GM12878 (cell line): ENCODE data around the gene STX8. TPM values are rescaled to one million over a fixed set of nuclear protein-coding genes. Genes with fewer than 3 reads are reported as not detected.

Experiments used
- ATAC-seq: fragments of 200-7000 bp; cut with Tn5 transposase; 3 replicates; pipeline ENCODE4 v1.9.1; 2020; ENCODE audit warnings: mild to moderate bottlenecking, moderate library complexity
- BruUV-seq: library from RNA; stranded (reverse); fragments of 400-500 nt; replicated peaks from 2 replicates; lab custom pipeline; 2021; lab: Mats Ljungman, UMichigan
- CTCF ChIA-PET: fragments of 300-600 bp; sonication (Branson Sonifier 250); formaldehyde crosslinking; extraction: SDS; loops from one replicate; lab custom pipeline; 2021; ENCODE audit warnings: inconsistent platforms; lab: Yijun Ruan, JAX
- POLR2A ChIA-PET: fragments of 350-600 bp; formaldehyde crosslinking; extraction: SDS; loops from one replicate; lab custom pipeline; 2021; ENCODE audit warnings: inconsistent platforms; lab: Charles Lee
- RAD21 ChIA-PET: fragments of 300-600 bp; sonication (Branson Sonifier 250); formaldehyde crosslinking; loops from one replicate; lab custom pipeline; 2023; ENCODE audit warnings: antibody characterized with exemption; ENCODE audit not compliant: unreplicated experiment; lab: Charles Lee
- SMC1A ChIA-PET: fragments of 300-600 bp; sonication (Branson Sonifier 250); formaldehyde crosslinking; loops from one replicate; lab custom pipeline; 2023; ENCODE audit not compliant: unreplicated experiment, uncharacterized antibody; lab: Charles Lee
- DNase-seq: peaks from one replicate; pipeline ENCODE4 v3.0.0-alpha.2; 2011; ENCODE audit warnings: low read depth, low spot score
- FAIRE-seq: peaks from 3 replicates; lab custom pipeline; 2011; peaks lifted over from hg19 to GRCh38; lab: Jason Lieb, UNC
- H2AFZ ChIP-seq: 2 replicates; pipeline ENCODE4 v1.6.0; 2011; ENCODE audit warnings: low read depth, low read length, control low read depth; ENCODE audit not compliant: control insufficient read depth
- H3K27ac ChIP-seq: 2 replicates; pipeline ENCODE4 v1.5.1; 2011; ENCODE audit warnings: control low read depth; ENCODE audit not compliant: control insufficient read depth, insufficient read depth
- H3K27me3 ChIP-seq, 2 experiments: replicated peaks in 1 of 2; 2 replicates each; pipeline versions ENCODE4 v1.6.0 to v1.6.1; 2011; ENCODE audit warnings: low read length in 1 of 2; ENCODE audit not compliant: control insufficient read depth in 2 of 2, insufficient read depth in 2 of 2
- H3K36me3 ChIP-seq, 2 experiments: 2 replicates each; pipeline ENCODE4 v1.5.1; 2011; ENCODE audit warnings: low read length in 1 of 2; ENCODE audit not compliant: control insufficient read depth in 2 of 2, insufficient read depth in 2 of 2
- H3K4me1 ChIP-seq: 2 replicates; pipeline ENCODE4 v1.6.1; 2011; ENCODE audit warnings: mild to moderate bottlenecking, low read length, moderate library complexity, mixed read lengths; ENCODE audit not compliant: control insufficient read depth, insufficient read depth
- H3K4me2 ChIP-seq: 2 replicates; pipeline ENCODE4 v1.6.0; 2011; ENCODE audit warnings: control low read depth; ENCODE audit not compliant: control insufficient read depth, insufficient read depth
- H3K4me3 ChIP-seq: fragments of 200-600 bp; sonication (generic); 2 replicates; pipeline ENCODE4 v1.5.1; 2016
- H3K79me2 ChIP-seq: 2 replicates; pipeline ENCODE4 v1.6.0; 2011; ENCODE audit warnings: low read length; ENCODE audit not compliant: control insufficient read depth, insufficient read depth
- H3K9ac ChIP-seq: 2 replicates; pipeline ENCODE4 v1.8.0; 2011; ENCODE audit warnings: low read length, control low read depth, mixed read lengths; ENCODE audit not compliant: control insufficient read depth, insufficient read depth
- H3K9me3 ChIP-seq: replicated peaks from 3 replicates; pipeline ENCODE4 v1.5.1; 2011; ENCODE audit warnings: mild to moderate bottlenecking, low read length; ENCODE audit not compliant: control insufficient read depth, insufficient read depth
- H4K20me1 ChIP-seq: 2 replicates; pipeline ENCODE4 v1.6.0; 2011; ENCODE audit not compliant: control insufficient read depth, insufficient read depth
- ASH2L ChIP-seq: fragments of 300-600, 200-600 bp; sonication (generic); IDR thresholded peaks from 2 replicates; pipeline ENCODE4 v1.6.1; 2017; ENCODE audit warnings: low read depth, mild to moderate bottlenecking, borderline replicate concordance
- BMI1 ChIP-seq: fragments of 450-650 bp; IDR thresholded peaks from 2 replicates; pipeline ENCODE4 v1.6.1; 2016; ENCODE audit warnings: mild to moderate bottlenecking, moderate library complexity, borderline replicate concordance
- HDGF ChIP-seq: fragments of 450-650 bp; IDR thresholded peaks from 2 replicates; pipeline ENCODE4 v1.6.1; 2016; ENCODE audit warnings: antibody characterized with exemption
- JUND ChIP-seq: IDR thresholded peaks from 2 replicates; pipeline ENCODE4 v1.6.1; 2012; ENCODE audit warnings: low read depth, mild to moderate bottlenecking, low read length, improper control_type of control experiment, moderate library complexity
- NFYB ChIP-seq: IDR thresholded peaks from 2 replicates; pipeline ENCODE4 v1.6.1; 2011; ENCODE audit warnings: low read depth, mild to moderate bottlenecking, low read length, improper control_type of control experiment, moderate library complexity; ENCODE audit not compliant: insufficient read depth
- RBBP5 ChIP-seq: fragments of 200-600 bp; sonication (generic); conservative IDR thresholded peaks from 2 replicates; pipeline ENCODE4 v1.6.1; 2016
- RELA ChIP-seq: fragments of 450-650 bp; IDR thresholded peaks from 2 replicates; pipeline ENCODE4 v1.8.0; 2014; ENCODE audit warnings: borderline replicate concordance; ENCODE audit not compliant: partially characterized antibody
- SRF ChIP-seq, 2 experiments: IDR thresholded peaks; 2 replicates each; pipeline ENCODE4 v1.6.1; 2011; ENCODE audit warnings: low read depth in 2 of 2, low read length in 2 of 2, mild to moderate bottlenecking in 1 of 2, moderate library complexity in 1 of 2
- TBL1XR1 ChIP-seq: IDR thresholded peaks from 2 replicates; pipeline ENCODE4 v1.6.1; 2012; ENCODE audit warnings: low read depth, low read length, improper control_type of control experiment
- ZNF207 ChIP-seq: fragments of 450-650 bp; IDR thresholded peaks from 2 replicates; pipeline ENCODE4 v1.6.1; 2014; ENCODE audit warnings: antibody characterized with exemption, mild to moderate bottlenecking, borderline replicate concordance
- ZNF217 ChIP-seq: fragments of 450-650 bp; IDR thresholded peaks from 2 replicates; pipeline ENCODE4 v1.6.1; 2017; ENCODE audit warnings: antibody characterized with exemption, mild to moderate bottlenecking
- WGBS: methylation state at CpG from one replicate; pipeline ENCODE4 v1.1.6; 2016; ENCODE audit warnings: low lambda C conversion rate; ENCODE audit not compliant: insufficient replicate concordance, insufficient coverage; ENCODE audit errors: missing lambda C conversion rate; 5-methylcytosine and 5-hydroxymethylcytosine counted together
- in situ Hi-C: fragments of 300-500 bp; cut with MboI; formaldehyde crosslinking; loops from 9 replicates; pipeline ENCODE4 v1.14.3; 2018; ENCODE audit warnings: mixed read lengths
- intact Hi-C: fragments of 100-400 bp; cut with micrococcal nuclease; formaldehyde crosslinking; loops from one replicate; pipeline ENCODE4 v1.14.2; 2022; ENCODE audit not compliant: unreplicated experiment
- polyA plus RNA-seq, 11 experiments: library from polyadenylated mRNA; depleted of rRNA in 4 of 11; unstranded in 6 of 11; stranded (reverse) in 5 of 11; fragments of >200 nt; fragmentation: Nextera tagmentation in 4 of 11; fragmentation: Illumina TruSeq in 1 of 11; extraction: Ambion mirVana in 4 of 11; extraction: Trizol in 1 of 11; gene quantifications; 1 replicate in 1 of 11; 2 replicates in 10 of 11; pipeline versions ENCODE4 v1.2.1 to v1.2.3, GENCODE V29; 2011 to 2016; ENCODE audit warnings: inconsistent platforms in 2 of 11, missing spikeins in 2 of 11, low read depth in 1 of 11
- total RNA-seq, 4 experiments: library from RNA; depleted of rRNA in 3 of 4; stranded (reverse); fragments of >200 nt in 3 of 4; fragmentation: Illumina TruSeq in 1 of 4; extraction: Trizol in 1 of 4; gene quantifications; 2 replicates each; pipeline versions ENCODE4 v1.2.1 to v1.2.3, GENCODE V29; 2013 to 2021
- TF ChIP-seq, protein P1 (sequence below): fragments of 450-650 bp; IDR thresholded peaks from 2 replicates; pipeline ENCODE4 v1.6.1; 2017; ENCODE audit warnings: mild to moderate bottlenecking, low read depth, inconsistent platforms; ENCODE audit not compliant: poor library complexity, severe bottlenecking
- TF ChIP-seq, protein P2 (sequence below): fragments of 450-650 bp; formaldehyde crosslinking; IDR thresholded peaks from 2 replicates; pipeline ENCODE4 v1.5.0; 2022; ENCODE audit warnings: mild to moderate bottlenecking, missing genetic modification characterization

STX8 gene
- total and polyA plus RNA-seq, 10 of the 15 experiments (the other 5 are each of a cell fraction or from before 2014, with no cell fraction given), result 47.9 to 151 (median 72.9) TPM

- TF ChIP-seq JUND, result no peak
- no peak for TF ChIP-seq SRF (IDR thresholded peaks at IDR 0.05; ENCODE audit: low read depth in 2 of 2, low read length in 2 of 2)
- Histone ChIP-seq H3K4me3 (no peak overlapping the region), H3K4me2 (no peak overlapping the region), H3K79me2 (no peaks in the 10 kb centered on the region), H2AFZ (no peak overlapping the region), H3K9ac (no peak overlapping the region), H3K9me3 (no peaks in the 10 kb centered on the region), H3K36me3 (no peaks in the 10 kb centered on the region), H4K20me1 (no peaks in the 10 kb centered on the region), H3K27me3 (no peaks in the 10 kb centered on the region), H3K27ac (no peak overlapping the region), H3K4me1 (no peaks in the 10 kb centered on the region)
- ATAC-seq (no peak), FAIRE-seq (no peak), DNase-seq (no peak)
- ChIA-PET CTCF (interaction anchor here (0.7 to 1.5 kb wide), 3 partner anchors 10 to 132 kb away, joined by 3 to 9 read pairs (median 3); no protein-coding TSS in a partner anchor), POLR2A (no interaction called here), RAD21 (no interaction called here), SMC1A (no interaction called here)
- no TSS peak for BruUV-seq
- in situ Hi-C loops (no loop called here), intact Hi-C loops (no loop called here)
- WGBS, result 73% methylated on average over 4 of the region's 4 CpGs
These were observed 42.2 kb downstream of the STX8 start for GRCh38 chr17:9533441-9533840.

- in situ Hi-C loops, result no loop called here
- no peaks in the 10 kb centered on the region for H3K36me3 ChIP-seq
- POLR2A ChIA-PET, result no interaction called here
- H3K27ac ChIP-seq, result no peak overlapping the region
- H3K9ac ChIP-seq, result no peak overlapping the region
- 97% methylated on average over 3 of the region's 3 CpGs for WGBS
- no peaks in the 10 kb centered on the region for H4K20me1 ChIP-seq
- no TSS peak for BruUV-seq
- FAIRE-seq, result no peak
- no peaks in the 10 kb centered on the region for H3K27me3 ChIP-seq
- H3K4me2 ChIP-seq, result no peak overlapping the region
- SMC1A ChIA-PET, result interaction anchor here (2.3 kb wide), 1 partner anchor 23 kb away, joined by 7 read pairs; no protein-coding TSS in a partner anchor
- RAD21 ChIA-PET, result no interaction called here
- no peaks in the 10 kb centered on the region for H3K4me1 ChIP-seq
- intact Hi-C loops, result no loop called here
- TF ChIP-seq RELA, result no peak
- no peak for TF ChIP-seq ZNF217
- no peak for TF ChIP-seq ASH2L
- TF ChIP-seq TBL1XR1, result no peak
- TF ChIP-seq HDGF, result no peak
- TF ChIP-seq BMI1, result no peak
- TF ChIP-seq, protein P1, sequence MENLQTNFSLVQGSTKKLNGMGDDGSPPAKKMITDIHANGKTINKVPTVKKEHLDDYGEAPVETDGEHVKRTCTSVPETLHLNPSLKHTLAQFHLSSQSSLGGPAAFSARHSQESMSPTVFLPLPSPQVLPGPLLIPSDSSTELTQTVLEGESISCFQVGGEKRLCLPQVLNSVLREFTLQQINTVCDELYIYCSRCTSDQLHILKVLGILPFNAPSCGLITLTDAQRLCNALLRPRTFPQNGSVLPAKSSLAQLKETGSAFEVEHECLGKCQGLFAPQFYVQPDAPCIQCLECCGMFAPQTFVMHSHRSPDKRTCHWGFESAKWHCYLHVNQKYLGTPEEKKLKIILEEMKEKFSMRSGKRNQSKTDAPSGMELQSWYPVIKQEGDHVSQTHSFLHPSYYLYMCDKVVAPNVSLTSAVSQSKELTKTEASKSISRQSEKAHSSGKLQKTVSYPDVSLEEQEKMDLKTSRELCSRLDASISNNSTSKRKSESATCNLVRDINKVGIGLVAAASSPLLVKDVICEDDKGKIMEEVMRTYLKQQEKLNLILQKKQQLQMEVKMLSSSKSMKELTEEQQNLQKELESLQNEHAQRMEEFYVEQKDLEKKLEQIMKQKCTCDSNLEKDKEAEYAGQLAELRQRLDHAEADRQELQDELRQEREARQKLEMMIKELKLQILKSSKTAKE, result no peak
- TF ChIP-seq JUND, result no peak
- no peak for TF ChIP-seq ZNF207
- TF ChIP-seq RBBP5, result no peak
- TF ChIP-seq, protein P2, sequence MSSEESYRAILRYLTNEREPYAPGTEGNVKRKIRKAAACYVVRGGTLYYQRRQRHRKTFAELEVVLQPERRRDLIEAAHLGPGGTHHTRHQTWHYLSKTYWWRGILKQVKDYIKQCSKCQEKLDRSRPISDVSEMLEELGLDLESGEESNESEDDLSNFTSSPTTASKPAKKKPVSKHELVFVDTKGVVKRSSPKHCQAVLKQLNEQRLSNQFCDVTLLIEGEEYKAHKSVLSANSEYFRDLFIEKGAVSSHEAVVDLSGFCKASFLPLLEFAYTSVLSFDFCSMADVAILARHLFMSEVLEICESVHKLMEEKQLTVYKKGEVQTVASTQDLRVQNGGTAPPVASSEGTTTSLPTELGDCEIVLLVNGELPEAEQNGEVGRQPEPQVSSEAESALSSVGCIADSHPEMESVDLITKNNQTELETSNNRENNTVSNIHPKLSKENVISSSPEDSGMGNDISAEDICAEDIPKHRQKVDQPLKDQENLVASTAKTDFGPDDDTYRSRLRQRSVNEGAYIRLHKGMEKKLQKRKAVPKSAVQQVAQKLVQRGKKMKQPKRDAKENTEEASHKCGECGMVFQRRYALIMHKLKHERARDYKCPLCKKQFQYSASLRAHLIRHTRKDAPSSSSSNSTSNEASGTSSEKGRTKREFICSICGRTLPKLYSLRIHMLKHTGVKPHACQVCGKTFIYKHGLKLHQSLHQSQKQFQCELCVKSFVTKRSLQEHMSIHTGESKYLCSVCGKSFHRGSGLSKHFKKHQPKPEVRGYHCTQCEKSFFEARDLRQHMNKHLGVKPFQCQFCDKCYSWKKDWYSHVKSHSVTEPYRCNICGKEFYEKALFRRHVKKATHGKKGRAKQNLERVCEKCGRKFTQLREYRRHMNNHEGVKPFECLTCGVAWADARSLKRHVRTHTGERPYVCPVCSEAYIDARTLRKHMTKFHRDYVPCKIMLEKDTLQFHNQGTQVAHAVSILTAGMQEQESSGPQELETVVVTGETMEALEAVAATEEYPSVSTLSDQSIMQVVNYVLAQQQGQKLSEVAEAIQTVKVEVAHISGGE, result no peak
- no peak for TF ChIP-seq NFYB
- CTCF ChIA-PET, result interaction anchor here (0.7 to 2.0 kb wide), 2 partner anchors 11 to 131 kb away, joined by 3 to 6 read pairs; no protein-coding TSS in a partner anchor
- no peak overlapping the region for H3K4me3 ChIP-seq
- H3K79me2 ChIP-seq, result no peaks in the 10 kb centered on the region
- no peak for DNase-seq
- H2AFZ ChIP-seq, result no peak overlapping the region
- no peaks in the 10 kb centered on the region for H3K9me3 ChIP-seq
- ATAC-seq, result no peak
These were observed 42.9 kb downstream of the STX8 start for GRCh38 chr17:9532715-9533114.
